NCI-H128 (cell line): ENCODE data around the gene GLRA1.
"Not testable (repeated sequence)": the region's sequence is repeated elsewhere in the genome, so short reads cannot be mapped to it uniquely, and the experiment has no call there.

Experiments
- DNase-seq: peaks from one replicate; lab custom pipeline; 2025; ENCODE audit not compliant: unreplicated experiment; lab: John Stamatoyannopoulos, UW

GLRA1 gene

DNA sequence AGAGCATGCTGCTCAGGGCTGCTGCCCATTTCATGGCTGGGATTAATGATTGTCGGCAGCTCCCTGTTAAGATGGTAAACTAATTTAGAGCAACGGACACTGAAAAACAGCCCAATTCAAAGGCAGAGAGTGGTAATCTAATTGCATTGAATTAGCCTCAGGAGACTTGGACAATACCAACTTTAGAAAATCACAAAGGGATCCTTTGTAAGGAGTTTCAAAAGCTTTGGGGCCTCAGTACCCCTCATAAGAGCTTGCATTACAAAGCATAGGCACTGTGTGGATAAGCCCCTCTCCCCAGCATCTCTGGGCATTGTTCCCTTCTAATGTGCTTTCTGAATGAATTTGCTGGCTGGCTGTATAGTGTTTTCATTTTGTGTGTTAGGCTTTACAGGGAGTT, 6.7 kb downstream of the GLRA1 start:
- no peak for DNase-seq

DNA sequence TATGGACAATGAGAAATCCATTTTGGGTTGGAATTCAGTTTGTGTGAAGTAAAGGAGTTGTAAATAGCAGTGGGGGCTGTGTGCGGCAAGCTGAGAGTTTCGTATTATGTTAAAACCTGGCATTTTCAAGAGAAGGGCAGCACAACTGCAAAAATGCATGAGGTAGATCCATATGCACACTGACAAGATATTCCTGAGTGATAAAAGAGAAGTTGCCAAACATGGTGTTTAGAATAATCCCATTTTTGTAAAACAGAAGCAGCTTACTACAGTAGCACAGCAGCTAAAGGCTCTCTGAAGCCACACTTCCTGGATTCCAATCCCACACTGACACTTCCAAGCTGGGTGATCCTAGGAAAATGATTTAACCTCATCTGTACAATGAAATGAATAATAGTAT, 11.2 kb downstream of the GLRA1 start:
- DNase-seq = no peak

DNA sequence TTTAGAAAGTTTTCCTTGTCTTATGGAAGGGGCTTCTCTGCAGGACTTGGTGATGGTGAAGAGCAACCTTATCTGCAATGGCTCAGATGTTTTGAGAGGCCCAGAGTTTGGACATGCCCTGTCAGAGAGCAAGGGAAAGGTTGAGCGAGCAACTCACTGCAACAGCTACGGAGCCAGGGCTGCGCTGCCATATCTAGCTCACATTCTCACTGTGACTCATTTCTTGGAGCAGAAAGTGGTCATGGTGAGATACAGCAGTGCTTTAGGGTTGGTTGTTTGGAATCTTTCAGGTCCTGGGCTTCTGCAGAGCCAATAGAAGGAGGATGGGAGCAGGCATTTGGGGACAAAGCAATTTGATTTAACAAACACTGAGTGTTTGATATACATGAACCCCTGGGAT, 12.3 kb downstream of the GLRA1 start:
- DNase-seq = no peak

DNA sequence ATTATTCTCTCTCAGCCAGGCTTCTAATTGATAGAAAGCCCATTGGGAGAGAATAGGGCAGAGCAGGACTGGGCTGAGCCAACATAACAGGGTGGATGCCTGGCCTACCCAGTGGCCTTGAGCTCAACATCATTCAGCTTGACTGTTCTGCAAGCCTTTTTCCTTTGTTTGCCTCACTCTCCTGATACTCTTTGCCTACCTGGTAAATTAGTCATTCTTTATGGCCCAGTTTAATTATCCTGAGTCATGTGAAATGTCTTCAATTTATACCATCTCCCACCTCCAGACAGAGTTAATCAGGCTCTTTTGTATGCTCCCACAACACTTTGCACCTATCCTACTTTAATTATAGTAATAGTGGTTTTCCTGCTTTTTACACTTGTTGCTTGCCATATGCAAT, 13.6 kb downstream of the GLRA1 start:
- no peak for DNase-seq

DNA sequence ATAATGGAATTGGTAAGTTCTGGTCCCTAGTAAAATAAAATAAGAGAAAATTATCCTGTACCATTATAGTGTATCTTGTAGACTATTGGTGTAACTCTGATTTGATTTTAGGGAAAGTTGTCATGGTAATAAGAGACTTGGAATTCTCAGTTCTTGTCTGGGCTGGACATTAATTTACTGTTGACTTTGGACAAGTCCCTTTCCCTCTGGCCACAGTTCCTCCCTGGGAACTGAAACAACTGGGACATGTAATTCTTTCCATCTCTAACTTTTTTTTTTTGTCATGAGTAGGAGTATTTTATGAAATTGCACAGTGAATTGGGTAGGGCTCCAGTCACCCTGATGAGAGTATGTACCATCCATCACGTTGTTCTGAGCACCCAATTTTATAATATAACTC, 15.0 kb downstream of the GLRA1 start:
- no peak for DNase-seq

DNA sequence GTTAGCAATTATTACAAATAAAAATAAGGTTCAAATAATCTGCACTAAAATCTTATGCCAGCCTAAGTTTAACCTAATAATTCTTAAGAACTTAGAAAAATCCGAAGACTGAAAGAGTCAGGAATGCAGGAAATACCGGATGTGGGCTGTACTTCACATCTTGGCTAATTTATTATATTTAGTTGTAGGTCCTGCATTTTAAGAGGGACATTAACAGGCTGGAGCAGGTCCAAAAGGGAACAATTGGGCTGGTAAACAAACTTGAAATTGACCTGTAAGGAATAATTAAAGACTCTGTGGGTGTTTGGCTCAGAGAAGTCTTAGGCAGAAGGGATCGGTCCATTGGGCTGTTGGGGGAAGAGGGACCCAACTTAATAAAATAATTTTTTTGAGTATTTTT, 18.4 kb downstream of the GLRA1 start:
- no peak for DNase-seq

DNA sequence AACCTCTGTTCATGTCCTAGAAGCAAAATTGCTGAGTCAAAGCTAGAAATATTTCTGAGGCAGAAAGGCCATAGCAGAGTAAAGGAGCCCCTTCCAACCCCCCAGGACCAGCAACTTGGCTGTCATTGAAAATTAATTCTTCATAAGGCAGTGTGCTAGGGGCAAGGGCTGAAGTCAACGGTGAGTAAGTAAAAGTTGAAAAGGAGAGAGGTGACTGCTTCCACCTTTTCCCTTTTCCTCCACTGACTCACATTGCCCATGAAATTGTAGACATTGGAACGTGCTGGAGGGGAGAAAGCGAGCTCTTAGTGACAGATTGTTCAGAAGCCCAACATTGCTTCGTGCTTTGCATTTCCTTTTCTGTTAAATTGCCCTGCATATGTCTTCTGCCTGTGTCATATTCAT, 19.1 kb downstream of the GLRA1 start:
- DNase-seq = no peak

DNA sequence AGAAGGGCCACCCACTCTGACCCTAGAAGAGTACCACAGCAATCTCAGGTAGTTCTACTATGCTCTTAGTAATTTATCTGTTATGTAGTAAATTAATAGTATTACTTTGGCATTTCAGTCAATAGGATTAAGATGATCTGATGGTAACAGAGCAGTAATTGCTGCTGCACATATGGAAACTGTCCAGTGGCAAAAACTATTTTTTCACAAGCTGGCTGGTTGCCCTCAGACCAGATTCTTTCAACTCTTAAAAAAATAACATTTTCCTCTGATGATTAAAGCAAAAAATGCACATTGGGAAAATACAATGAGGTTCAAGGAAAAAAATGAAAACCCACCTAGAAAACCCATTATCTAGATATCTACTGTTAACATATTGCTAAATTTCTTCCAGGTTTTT, 19.7 kb downstream of the GLRA1 start:
- no peak for DNase-seq

DNA sequence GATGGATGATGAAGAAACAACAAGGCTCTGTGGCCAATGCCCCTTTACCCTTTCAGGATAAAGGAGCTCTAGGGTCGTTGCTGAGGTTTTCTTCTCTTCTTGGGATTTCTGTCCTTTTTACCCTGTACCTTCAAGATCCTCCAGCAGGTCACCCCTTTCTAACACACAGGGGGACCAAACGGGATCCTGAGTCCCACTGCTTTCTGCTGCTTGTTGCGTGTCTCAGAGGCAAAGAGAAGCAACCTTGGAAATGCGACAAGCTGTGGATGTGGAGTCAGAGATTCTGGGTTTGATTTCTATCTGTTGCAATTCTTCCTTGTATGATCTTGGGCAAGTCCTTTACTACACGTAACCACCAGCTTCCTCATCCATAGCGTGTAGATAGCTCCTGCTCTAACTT, 20.5 kb downstream of the GLRA1 start:
- no peak for DNase-seq

DNA sequence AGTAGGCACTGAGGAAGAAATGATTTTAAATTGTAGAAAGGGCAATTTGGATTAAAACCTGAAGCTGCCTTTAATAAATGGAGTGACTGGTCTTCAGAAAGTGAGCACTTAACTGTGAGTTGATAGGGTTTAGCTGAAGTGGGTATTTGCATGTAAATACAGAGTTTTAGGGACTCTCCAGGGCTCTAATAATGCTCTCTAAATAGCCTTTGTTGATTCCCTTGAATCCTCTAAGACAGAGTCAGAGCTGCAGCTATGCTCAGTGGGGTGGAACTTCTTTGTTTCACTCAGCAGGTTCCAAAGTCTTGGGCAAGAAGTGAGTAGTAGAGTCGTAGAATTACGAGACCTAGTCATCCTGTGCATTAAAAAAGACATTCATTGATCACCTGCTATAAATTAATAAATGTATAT, 21.4 kb downstream of the GLRA1 start:
- DNase-seq = no peak

DNA sequence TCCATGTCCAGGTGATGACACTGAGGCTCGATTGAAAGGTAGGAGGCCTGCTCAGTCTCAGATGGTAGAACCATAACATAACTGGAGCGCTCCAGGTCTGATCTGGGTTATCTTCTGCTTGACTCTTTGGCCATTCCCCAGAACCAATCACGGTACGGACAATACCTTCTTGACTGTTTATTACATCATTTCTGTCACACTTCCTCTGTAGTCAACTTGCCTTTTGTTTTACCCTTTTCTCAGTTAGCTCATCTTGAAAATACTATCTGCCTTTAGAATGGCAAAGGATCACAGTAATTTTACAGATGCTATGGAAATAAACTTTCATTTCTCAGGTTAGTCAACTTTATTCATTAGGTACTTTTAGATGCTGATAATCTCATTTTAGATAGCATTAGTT, 22.4 kb downstream of the GLRA1 start:
- no peak for DNase-seq

DNA sequence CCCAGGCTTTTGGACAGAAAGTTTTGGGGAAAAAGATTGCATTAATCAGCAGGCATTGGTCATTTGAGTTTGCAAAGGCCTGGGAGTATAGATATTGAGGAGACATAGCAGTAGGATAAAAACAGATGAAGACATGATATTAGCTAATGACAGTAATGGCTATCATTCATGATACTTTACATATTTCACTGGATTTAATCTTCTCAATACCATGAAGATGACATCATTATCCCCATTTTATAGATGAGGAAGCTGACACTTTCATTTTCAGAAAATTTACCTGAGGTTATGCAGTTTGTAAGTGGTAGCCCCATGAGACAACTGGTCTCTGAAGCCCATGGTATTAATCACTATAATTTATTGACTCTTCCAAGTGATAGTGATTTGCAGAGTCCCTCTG, 23.0 kb downstream of the GLRA1 start:
- DNase-seq = no peak

DNA sequence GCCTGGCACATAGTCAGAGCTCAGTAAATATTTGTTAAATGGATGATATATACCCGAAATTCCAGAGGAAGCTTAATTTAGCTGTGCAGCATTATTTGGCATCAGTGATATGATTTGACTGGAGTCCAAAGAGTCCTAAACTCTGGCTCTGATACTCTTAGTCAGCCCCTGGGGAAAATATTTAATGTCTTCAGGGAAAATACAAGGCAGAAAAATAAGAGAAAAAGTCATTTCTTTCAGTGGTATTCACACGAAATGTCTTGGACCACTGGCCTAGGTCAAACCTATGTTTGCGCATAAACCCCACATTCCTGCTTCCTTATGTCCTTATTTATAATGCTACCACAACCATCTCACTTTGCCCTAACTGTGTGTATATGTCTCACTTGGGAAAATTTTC, 23.8 kb downstream of the GLRA1 start:
- no peak for DNase-seq

DNA sequence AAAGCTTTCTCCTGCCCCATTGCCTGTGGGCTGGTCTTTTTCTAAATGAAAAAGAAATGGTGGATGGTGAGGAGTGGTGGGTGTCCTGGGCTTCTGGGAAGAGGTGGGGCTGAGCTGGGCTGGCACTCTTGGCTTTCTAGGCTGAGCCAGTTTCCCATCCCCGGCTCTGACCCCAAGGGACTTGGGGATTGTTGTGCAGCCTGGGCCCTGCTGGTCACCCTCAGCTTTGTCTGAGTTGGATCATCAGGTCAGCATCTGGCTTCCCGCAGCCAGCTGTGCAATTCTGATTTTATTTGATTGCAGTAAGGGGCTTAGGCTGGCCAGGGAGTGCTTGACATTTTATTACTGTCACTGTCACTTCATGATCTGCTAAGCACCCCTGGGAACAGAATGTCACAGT, 25.3 kb downstream of the GLRA1 start:
- DNase-seq = no peak

DNA sequence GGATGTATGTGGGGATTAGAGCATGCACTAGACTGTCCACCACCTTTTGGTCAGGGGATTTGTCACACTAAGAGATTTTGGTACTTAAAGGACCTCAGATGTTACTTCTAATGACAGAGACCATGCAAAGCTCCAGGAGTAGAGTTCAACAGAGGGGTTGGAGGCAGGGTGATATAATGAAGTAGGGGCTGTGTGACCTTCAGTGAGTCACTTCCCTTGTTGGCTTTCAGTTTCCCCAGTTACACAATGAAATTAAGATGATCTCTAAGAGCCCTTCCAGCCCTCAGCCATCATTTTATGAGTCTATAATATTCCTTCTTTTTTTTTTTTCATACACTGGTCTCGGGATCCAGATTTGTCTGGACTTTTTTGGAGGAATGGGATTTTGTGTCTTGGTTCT, 26.8 kb downstream of the GLRA1 start:
- DNase-seq = no peak

DNA sequence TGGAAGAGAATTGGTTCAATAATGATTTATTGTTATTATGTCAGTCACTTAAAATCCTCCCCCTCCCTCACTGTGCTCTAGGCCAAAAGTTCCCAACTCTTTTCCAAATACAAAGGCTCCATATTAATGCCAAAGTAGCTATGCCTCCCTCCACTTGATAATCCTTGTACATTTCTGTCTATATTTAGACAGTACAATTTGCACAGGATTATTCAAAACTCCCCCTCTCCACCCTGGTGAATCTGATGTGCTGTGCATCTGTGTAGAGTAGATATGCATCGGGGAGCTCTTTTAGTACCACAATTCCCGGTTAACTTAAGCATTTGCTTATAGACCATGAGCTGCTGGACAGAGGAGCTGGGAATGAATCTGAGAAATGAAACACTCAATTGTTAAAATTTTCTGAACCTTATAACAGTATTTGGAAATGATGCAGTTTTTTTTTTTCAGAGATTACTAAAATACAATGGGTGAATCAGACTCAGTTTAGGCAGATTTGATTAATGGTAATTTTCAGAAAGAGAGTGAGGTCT, 27.6 kb downstream of the GLRA1 start:
- no peak for DNase-seq

DNA sequence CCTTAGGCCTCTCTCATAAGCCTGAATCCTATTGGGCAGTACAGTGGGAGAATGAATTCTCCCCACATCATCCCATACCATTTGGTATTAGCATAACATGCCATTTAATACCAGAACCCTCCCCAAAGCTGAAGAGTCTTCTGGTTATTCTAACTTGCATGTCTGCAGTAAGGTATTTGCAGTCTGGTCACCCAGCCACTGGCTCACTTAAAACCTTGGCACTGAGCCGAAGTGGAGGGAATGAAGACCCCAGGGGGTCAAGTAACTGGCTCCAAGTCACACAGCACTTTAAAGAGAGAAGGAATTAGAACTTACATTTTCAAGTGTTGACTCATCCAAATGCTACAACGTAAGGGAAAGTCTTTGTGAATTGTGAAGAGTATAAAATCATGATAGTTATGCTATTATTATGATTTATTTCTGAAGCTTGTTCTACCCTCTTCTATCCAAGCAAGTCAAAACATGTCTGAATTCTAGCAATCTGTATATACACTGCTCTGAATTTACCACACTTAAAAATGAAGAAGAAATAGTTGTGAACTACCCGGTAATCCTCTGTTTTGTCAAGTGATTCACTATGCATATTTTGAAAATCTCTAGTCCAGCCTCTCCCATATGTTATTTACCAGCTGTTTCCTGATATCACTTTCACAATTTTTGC, 28.5 kb downstream of the GLRA1 start:
- DNase-seq = no peak

DNA sequence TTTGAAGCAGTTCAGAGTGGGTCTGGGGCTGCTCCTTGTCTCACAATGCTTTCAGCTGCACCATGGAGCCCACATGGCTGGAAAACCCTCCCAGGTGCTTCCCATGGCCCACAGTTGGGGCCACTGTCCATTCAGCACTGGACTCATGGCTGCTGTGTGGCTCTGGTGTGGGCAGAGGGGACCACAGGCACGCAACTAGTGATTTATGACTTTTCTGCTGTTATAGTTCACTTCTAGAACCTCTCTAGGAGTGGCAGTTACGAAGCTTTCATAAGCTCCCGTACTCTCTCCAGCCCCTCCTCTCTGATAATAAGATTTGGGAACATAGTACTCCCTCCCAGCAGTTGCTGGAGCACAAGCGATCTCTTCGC, 29.0 kb downstream of the GLRA1 start:
- DNase-seq = no peak

DNA sequence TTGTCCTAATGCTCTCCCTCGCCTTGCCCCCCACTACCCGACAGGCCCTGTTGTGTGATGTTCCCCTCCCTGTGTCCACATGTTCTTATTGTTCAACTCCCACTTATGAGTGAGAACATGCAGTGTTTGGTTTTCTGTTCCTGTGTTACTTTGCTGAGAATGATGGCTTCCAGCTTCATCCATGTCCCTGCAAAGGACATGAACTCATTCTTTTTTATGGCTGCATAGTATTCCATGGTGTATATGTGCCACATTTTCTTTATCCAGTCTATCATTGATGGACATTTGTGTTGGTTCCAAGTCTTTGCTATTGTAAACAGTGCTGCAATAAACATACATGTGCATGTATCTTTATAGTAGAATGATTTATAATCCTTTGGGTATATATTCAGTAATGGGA, 31.2 kb downstream of the GLRA1 start:
- not testable (repeated sequence) for DNase-seq

DNA sequence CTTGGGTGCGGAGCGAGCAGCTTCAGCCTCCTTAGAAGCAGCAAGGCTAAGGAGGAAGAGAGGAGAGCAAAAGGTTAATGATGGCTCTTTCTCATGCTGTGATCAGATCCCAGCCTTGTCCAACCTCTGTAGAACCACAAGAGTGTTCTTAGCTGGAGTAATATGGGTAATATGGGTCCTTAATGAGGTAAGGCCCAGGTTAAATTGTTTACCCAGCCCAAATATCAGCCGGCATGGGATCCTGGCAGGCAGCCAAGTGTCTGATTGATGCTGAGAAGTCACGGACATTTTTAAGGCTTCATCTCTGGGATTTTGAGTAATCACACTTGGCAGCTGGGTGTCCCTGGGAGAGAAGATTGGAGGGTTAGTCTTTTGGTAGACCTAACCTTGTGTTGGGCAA, 32.3 kb downstream of the GLRA1 start:
- no peak for DNase-seq

DNA sequence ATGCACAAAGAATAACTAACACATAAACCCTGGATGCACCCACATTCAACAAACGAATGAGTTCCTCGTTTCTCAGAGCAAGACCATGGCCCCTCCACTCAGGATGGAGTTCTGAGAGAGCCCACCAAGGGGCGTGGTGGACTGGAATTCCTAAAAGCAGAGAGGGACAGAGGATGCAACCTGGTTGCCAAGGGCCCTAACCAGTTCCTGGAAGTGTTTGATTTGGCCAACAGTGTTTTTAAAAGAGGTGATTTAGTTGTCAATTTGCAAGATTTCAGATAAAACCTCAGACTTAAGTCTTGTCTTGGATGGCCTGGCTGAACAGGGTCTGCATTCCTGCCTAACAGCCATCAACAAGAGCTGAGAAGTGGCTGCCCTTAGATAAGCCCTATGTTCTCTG, 34.4 kb downstream of the GLRA1 start:
- DNase-seq = no peak

DNA sequence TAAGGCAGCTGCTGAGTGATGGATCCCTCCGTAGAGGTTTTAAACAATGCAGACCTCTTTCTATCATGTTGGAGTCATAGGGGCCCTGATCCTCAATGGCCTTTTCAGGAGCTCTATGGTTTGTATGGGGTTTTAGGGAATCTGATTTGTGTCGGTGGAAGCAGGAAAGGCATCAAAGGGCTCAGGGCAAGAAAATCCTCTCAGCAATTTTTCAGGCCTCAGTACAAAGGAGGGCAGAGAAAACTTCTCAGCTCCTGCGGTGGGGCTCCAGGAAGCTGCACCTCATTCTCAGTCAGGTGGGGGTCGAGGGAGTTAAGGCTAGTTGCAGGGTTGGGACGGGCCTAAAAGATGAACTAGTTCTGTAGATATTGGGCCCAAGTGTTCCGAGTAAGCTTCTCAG, 35.0 kb downstream of the GLRA1 start:
- no peak for DNase-seq

DNA sequence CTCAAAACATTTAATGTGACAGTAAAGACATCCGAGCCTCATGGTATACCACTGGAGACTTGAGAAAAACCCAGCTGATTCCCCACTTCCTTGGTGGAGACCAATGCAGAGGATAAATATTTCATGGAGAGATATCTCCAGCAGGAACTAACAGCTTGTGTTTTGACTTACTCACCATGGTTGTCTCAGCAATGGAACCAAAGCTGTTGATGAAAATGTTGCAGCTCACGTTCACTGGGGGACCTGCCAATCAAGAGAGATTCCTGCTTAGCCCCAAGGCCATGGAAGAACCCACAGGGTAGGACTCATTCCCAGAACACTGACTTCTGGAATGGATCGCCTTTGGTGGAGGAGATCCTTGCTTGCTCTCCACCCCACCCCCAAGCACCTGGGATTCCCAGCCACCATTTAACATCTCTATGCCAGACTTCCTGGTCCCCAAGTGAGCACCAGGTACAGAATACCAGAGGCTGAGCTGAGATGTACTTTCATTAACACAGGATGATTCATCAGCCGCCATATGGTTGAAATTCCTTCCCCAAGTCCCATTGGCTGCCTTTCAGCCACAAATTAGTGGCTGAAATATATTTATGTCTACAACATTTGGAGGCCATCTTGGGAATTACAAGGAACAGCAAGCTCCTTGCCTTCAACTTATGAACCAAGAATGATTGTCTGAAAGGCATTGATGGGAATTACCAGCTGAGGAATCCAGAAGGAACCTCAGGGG, 37.9 kb downstream of the GLRA1 start:
- no peak for DNase-seq
